HEK293 (cell line): Measurements from ENCODE around the gene PRKAG2.

Experiments used
- CTCF ChIA-PET: fragments of 350-600 bp; formaldehyde crosslinking; extraction: SDS; loops from one replicate; lab custom pipeline; 2021; ENCODE audit warnings: antibody characterized with exemption; lab: Yijun Ruan, JAX
- POLR2A ChIA-PET: fragments of 300-600 bp; formaldehyde crosslinking; extraction: SDS; loops from one replicate; lab custom pipeline; 2020; ENCODE audit warnings: antibody characterized with exemption, inconsistent platforms; lab: Yijun Ruan, JAX
- H3K27ac ChIP-seq: fragments of 200-500 bp; sonication (Bioruptor generic); 2 replicates; pipeline ENCODE4 v1.5.1; 2014; ENCODE audit warnings: low read depth, low read length, control low read depth, inconsistent platforms; ENCODE audit errors: extremely low read depth
- H3K36me3 ChIP-seq, 2 experiments: fragments of 200-500 bp in 1 of 2; sonication (Bioruptor generic) in 1 of 2; 1 replicate in 1 of 2; 2 replicates in 1 of 2; pipeline ENCODE4 v1.5.1; 2014 to 2017; ENCODE audit warnings: inconsistent platforms in 2 of 2, low read length in 2 of 2; ENCODE audit not compliant: control insufficient read depth in 2 of 2, insufficient read depth in 1 of 2
- H3K4me1 ChIP-seq: fragments of 200-500 bp; sonication (Bioruptor generic); 2 replicates; pipeline ENCODE4 v1.5.1; 2014; ENCODE audit warnings: mild to moderate bottlenecking, low read length, inconsistent platforms; ENCODE audit not compliant: control insufficient read depth, insufficient read depth
- H3K4me3 ChIP-seq: 2 replicates; pipeline ENCODE4 v1.5.1; 2011; ENCODE audit warnings: low read depth, mild to moderate bottlenecking, control low read depth, low read length, moderate library complexity
- H3K9me3 ChIP-seq: fragments of 200-500 bp; sonication (Bioruptor generic); 2 replicates; pipeline ENCODE4 v1.5.1; 2014; ENCODE audit warnings: low read depth, low read length, inconsistent platforms; ENCODE audit not compliant: control insufficient read depth, insufficient read depth
- GFI1B ChIP-seq: fragments of 450-650 bp; formaldehyde crosslinking; IDR thresholded peaks from 2 replicates; pipeline ENCODE4 v1.5.1; 2016; ENCODE audit warnings: missing biosample characterization, missing genetic modification characterization
- GLI2 ChIP-seq: fragments of 450-650 bp; formaldehyde crosslinking; IDR thresholded peaks from 2 replicates; pipeline ENCODE4; 2017; ENCODE audit warnings: missing biosample characterization, missing genetic modification characterization, low read depth, borderline replicate concordance
- MYNN ChIP-seq: fragments of 450-650 bp; formaldehyde crosslinking; IDR thresholded peaks from 2 replicates; pipeline ENCODE4 v1.5.1; 2016; ENCODE audit warnings: missing biosample characterization, missing genetic modification characterization, borderline replicate concordance
- MZF1 ChIP-seq: fragments of 450-650 bp; formaldehyde crosslinking; IDR thresholded peaks from 2 replicates; pipeline ENCODE4 v1.5.1; 2017; ENCODE audit warnings: missing biosample characterization, missing genetic modification characterization, borderline replicate concordance
- SCRT1 ChIP-seq: fragments of 450-650 bp; formaldehyde crosslinking; IDR thresholded peaks from 2 replicates; pipeline ENCODE4 v1.5.1; 2016; ENCODE audit warnings: missing biosample characterization, missing genetic modification characterization, borderline replicate concordance
- ZBTB21 ChIP-seq: fragments of 450-650 bp; formaldehyde crosslinking; IDR thresholded peaks from 2 replicates; pipeline ENCODE4 v1.5.1; 2017; ENCODE audit warnings: missing biosample characterization, missing genetic modification characterization
- ZFP69B ChIP-seq: fragments of 450-650 bp; formaldehyde crosslinking; IDR thresholded peaks from 2 replicates; pipeline ENCODE4 v1.5.1; 2016; ENCODE audit warnings: missing biosample characterization, missing genetic modification characterization
- ZNF133 ChIP-seq: fragments of 450-650 bp; formaldehyde crosslinking; IDR thresholded peaks from 2 replicates; pipeline ENCODE4 v1.5.1; 2016; ENCODE audit warnings: missing biosample characterization, missing genetic modification characterization
- ZNF138 ChIP-seq: fragments of 450-650 bp; formaldehyde crosslinking; IDR thresholded peaks from 2 replicates; pipeline ENCODE4 v1.5.1; 2016; ENCODE audit warnings: missing biosample characterization, missing genetic modification characterization, borderline replicate concordance
- ZNF146 ChIP-seq: fragments of 450-650 bp; formaldehyde crosslinking; IDR thresholded peaks from 2 replicates; pipeline ENCODE4 v1.5.1; 2016; ENCODE audit warnings: missing biosample characterization, missing genetic modification characterization
- ZNF341 ChIP-seq: fragments of 450-650 bp; formaldehyde crosslinking; IDR thresholded peaks from 2 replicates; pipeline ENCODE4; 2016; ENCODE audit warnings: low read depth, missing biosample characterization, missing genetic modification characterization
- ZNF433 ChIP-seq: fragments of 450-650 bp; formaldehyde crosslinking; IDR thresholded peaks from 2 replicates; pipeline ENCODE4 v1.5.1; 2016; ENCODE audit warnings: missing biosample characterization, missing genetic modification characterization, low read depth
- ZNF623 ChIP-seq: fragments of 450-650 bp; formaldehyde crosslinking; IDR thresholded peaks from 2 replicates; pipeline ENCODE4 v1.5.1; 2016; ENCODE audit warnings: missing biosample characterization, missing genetic modification characterization
- ZNF629 ChIP-seq: fragments of 450-650 bp; formaldehyde crosslinking; IDR thresholded peaks from 2 replicates; pipeline ENCODE4 v1.5.1; 2017; ENCODE audit warnings: missing biosample characterization, missing genetic modification characterization
- ZNF701 ChIP-seq: fragments of 450-650 bp; formaldehyde crosslinking; IDR thresholded peaks from 2 replicates; pipeline ENCODE4 v1.5.1; 2016; ENCODE audit warnings: missing biosample characterization, missing genetic modification characterization
- ZNF777 ChIP-seq: fragments of 450-650 bp; formaldehyde crosslinking; IDR thresholded peaks from 2 replicates; pipeline ENCODE4 v1.5.1; 2017; ENCODE audit warnings: missing biosample characterization, missing genetic modification characterization, borderline replicate concordance
- ZNF843 ChIP-seq: fragments of 450-650 bp; formaldehyde crosslinking; IDR thresholded peaks from 2 replicates; pipeline ENCODE4 v1.5.1; 2016; ENCODE audit warnings: missing biosample characterization, missing genetic modification characterization
- TF ChIP-seq, protein P1 (sequence below): fragments of 450-650 bp; formaldehyde crosslinking; IDR thresholded peaks from 2 replicates; pipeline ENCODE4 v1.5.1; 2016; ENCODE audit warnings: missing biosample characterization, missing genetic modification characterization
- TF ChIP-seq, protein P2 (sequence below): fragments of 450-650 bp; formaldehyde crosslinking; IDR thresholded peaks from 2 replicates; pipeline ENCODE4 v1.5.1; 2016; ENCODE audit warnings: missing biosample characterization, missing genetic modification characterization
- TF ChIP-seq, protein P3 (sequence below): fragments of 450-650 bp; formaldehyde crosslinking; IDR thresholded peaks from 2 replicates; pipeline ENCODE4 v1.5.1; 2017; ENCODE audit warnings: missing biosample characterization, missing genetic modification characterization
- TF ChIP-seq, protein P4 (sequence below): fragments of 450-650 bp; formaldehyde crosslinking; IDR thresholded peaks from 2 replicates; pipeline ENCODE4 v1.5.1; 2016; ENCODE audit warnings: missing biosample characterization, missing genetic modification characterization
- TF ChIP-seq, protein P5 (sequence below): fragments of 450-650 bp; formaldehyde crosslinking; IDR thresholded peaks from 2 replicates; pipeline ENCODE4 v1.5.1; 2016; ENCODE audit warnings: missing biosample characterization, missing genetic modification characterization
- TF ChIP-seq, protein P6 (sequence below): fragments of 450-650 bp; formaldehyde crosslinking; IDR thresholded peaks from 2 replicates; pipeline ENCODE4 v1.5.1; 2017; ENCODE audit warnings: missing biosample characterization, missing genetic modification characterization
- TF ChIP-seq, protein P7 (sequence below): fragments of 450-650 bp; formaldehyde crosslinking; IDR thresholded peaks from 2 replicates; pipeline ENCODE4 v1.5.1; 2016; ENCODE audit warnings: missing biosample characterization, missing genetic modification characterization

Gene PRKAG2

DNA sequence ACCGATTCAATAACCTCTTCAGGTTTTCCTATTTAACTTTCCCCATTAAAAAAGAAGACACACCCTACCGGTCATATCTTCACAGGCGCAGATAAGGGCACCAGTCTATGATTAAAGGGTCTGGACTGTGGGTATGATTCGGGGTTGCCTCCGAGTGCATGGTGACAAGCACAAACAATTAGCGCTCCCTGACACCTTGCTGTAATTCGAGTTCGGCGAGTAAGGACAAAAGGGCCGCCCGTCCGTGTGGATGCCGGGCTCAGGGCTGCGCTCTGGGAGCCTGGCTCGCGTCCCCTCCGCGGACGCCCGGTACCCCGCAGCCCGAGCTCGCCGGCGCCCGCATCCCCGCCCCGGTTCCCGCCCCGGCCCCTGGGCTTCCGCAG, 245.4 kb downstream of the PRKAG2 start (continued):
- TF ChIP-seq, protein P1, sequence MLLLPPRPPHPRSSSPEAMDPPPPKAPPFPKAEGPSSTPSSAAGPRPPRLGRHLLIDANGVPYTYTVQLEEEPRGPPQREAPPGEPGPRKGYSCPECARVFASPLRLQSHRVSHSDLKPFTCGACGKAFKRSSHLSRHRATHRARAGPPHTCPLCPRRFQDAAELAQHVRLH (tag by site-specific recombination), result no peak
- TF ChIP-seq, protein P2, sequence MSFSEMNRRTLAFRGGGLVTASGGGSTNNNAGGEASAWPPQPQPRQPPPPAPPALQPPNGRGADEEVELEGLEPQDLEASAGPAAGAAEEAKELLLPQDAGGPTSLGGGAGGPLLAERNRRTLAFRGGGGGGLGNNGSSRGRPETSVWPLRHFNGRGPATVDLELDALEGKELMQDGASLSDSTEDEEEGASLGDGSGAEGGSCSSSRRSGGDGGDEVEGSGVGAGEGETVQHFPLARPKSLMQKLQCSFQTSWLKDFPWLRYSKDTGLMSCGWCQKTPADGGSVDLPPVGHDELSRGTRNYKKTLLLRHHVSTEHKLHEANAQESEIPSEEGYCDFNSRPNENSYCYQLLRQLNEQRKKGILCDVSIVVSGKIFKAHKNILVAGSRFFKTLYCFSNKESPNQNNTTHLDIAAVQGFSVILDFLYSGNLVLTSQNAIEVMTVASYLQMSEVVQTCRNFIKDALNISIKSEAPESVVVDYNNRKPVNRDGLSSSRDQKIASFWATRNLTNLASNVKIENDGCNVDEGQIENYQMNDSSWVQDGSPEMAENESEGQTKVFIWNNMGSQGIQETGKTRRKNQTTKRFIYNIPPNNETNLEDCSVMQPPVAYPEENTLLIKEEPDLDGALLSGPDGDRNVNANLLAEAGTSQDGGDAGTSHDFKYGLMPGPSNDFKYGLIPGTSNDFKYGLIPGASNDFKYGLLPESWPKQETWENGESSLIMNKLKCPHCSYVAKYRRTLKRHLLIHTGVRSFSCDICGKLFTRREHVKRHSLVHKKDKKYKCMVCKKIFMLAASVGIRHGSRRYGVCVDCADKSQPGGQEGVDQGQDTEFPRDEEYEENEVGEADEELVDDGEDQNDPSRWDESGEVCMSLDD, result no peak
- TF ChIP-seq, protein P3, sequence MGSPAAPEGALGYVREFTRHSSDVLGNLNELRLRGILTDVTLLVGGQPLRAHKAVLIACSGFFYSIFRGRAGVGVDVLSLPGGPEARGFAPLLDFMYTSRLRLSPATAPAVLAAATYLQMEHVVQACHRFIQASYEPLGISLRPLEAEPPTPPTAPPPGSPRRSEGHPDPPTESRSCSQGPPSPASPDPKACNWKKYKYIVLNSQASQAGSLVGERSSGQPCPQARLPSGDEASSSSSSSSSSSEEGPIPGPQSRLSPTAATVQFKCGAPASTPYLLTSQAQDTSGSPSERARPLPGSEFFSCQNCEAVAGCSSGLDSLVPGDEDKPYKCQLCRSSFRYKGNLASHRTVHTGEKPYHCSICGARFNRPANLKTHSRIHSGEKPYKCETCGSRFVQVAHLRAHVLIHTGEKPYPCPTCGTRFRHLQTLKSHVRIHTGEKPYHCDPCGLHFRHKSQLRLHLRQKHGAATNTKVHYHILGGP (tag by site-specific recombination), result no peak
- TF ChIP-seq GFI1B (tag by site-specific recombination) (no peak), MZF1 (no peak), GLI2 (tag by site-specific recombination) (no peak), ZNF433 (no peak), ZNF623 (no peak)

DNA sequence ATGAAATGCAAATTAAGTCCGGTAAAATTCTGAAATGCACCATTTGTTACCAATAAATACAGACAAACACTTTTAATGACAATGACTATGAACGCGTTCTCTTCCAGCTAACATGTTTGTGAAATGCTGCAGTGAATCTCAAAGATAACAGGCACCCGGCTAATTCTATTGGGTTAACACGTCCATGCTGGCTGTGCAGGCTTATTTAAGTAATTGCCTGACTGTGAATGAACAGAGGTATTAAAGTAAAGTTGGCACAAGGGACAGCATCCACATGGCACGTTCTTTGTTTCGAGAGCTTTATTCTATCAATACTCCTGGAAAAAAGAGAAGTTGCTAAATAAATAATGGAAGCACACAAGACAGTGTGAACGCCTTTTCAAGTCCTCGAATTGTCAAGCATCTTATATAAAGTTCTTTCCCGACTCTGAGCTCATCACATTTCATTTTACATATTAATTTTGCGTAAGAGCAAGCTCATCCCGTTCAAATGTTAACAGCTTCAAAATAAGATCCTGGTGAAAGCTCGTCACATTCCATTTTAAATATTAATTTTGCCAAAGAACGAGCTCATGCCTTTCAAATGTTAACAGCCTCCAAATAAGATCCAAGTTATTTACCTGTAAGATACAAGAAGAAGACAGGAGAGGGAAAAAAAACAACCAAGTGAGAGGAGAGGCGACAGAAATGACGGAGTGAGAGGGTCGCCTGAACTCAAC, 245.9 kb downstream of the PRKAG2 start:
- no peak overlapping the region; the same call in 1 of the 2 replicates for H3K27ac ChIP-seq
- TF ChIP-seq, protein P4, sequence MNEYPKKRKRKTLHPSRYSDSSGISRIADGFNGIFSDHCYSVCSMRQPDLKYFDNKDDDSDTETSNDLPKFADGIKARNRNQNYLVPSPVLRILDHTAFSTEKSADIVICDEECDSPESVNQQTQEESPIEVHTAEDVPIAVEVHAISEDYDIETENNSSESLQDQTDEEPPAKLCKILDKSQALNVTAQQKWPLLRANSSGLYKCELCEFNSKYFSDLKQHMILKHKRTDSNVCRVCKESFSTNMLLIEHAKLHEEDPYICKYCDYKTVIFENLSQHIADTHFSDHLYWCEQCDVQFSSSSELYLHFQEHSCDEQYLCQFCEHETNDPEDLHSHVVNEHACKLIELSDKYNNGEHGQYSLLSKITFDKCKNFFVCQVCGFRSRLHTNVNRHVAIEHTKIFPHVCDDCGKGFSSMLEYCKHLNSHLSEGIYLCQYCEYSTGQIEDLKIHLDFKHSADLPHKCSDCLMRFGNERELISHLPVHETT, result no peak
- TF ChIP-seq ZNF629 (tag by site-specific recombination) (no peak), MYNN (peak; percentile 45; the same call in 1 of the 2 replicates), ZNF146 (tag by site-specific recombination) (no peak), ZFP69B (0 out of 2 replicates have a peak, but pooled peaks have one; percentile 16), ZNF138 (no peak), SCRT1 (tag by site-specific recombination) (no peak), ZBTB21 (no peak), ZNF341 (tag by site-specific recombination) (no peak), GLI2 (tag by site-specific recombination) (no peak), ZNF843 (tag by site-specific recombination) (no peak), ZNF777 (no peak), ZNF133 (tag by site-specific recombination) (no peak), ZNF701 (no peak)
- TF ChIP-seq, protein P5, sequence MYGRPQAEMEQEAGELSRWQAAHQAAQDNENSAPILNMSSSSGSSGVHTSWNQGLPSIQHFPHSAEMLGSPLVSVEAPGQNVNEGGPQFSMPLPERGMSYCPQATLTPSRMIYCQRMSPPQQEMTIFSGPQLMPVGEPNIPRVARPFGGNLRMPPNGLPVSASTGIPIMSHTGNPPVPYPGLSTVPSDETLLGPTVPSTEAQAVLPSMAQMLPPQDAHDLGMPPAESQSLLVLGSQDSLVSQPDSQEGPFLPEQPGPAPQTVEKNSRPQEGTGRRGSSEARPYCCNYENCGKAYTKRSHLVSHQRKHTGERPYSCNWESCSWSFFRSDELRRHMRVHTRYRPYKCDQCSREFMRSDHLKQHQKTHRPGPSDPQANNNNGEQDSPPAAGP (tag by site-specific recombination), result no peak
- TF ChIP-seq, protein P6, sequence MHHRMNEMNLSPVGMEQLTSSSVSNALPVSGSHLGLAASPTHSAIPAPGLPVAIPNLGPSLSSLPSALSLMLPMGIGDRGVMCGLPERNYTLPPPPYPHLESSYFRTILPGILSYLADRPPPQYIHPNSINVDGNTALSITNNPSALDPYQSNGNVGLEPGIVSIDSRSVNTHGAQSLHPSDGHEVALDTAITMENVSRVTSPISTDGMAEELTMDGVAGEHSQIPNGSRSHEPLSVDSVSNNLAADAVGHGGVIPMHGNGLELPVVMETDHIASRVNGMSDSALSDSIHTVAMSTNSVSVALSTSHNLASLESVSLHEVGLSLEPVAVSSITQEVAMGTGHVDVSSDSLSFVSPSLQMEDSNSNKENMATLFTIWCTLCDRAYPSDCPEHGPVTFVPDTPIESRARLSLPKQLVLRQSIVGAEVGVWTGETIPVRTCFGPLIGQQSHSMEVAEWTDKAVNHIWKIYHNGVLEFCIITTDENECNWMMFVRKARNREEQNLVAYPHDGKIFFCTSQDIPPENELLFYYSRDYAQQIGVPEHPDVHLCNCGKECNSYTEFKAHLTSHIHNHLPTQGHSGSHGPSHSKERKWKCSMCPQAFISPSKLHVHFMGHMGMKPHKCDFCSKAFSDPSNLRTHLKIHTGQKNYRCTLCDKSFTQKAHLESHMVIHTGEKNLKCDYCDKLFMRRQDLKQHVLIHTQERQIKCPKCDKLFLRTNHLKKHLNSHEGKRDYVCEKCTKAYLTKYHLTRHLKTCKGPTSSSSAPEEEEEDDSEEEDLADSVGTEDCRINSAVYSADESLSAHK (tag by site-specific recombination), result no peak
- TF ChIP-seq, protein P7, sequence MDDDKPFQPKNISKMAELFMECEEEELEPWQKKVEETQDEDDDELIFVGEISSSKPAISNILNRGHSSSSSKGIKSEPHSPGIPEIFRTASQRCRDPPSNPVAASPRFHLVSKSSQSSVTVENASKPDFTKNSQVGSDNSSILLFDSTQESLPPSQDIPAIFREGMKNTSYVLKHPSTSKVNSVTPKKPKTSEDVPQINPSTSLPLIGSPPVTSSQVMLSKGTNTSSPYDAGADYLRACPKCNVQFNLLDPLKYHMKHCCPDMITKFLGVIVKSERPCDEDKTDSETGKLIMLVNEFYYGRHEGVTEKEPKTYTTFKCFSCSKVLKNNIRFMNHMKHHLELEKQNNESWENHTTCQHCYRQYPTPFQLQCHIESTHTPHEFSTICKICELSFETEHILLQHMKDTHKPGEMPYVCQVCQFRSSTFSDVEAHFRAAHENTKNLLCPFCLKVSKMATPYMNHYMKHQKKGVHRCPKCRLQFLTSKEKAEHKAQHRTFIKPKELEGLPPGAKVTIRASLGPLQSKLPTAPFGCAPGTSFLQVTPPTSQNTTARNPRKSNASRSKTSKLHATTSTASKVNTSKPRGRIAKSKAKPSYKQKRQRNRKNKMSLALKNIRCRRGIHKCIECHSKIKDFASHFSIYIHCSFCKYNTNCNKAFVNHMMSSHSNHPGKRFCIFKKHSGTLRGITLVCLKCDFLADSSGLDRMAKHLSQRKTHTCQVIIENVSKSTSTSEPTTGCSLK (tag by site-specific recombination), result no peak

More for the DNA sequence above, 245.9 kb downstream of the PRKAG2 start:
- Histone ChIP-seq H3K4me3 (peak overlapping the region; percentile 67), H3K9me3 (no peaks in the 10 kb centered on the region), H3K36me3 (no peaks in the 10 kb centered on the region), H3K4me1 (0 out of 2 replicates have a peak, but pooled peaks cover 4% of the 10 kb centered on the region)
- POLR2A ChIA-PET, result interaction anchor here (1.3 to 1.6 kb wide), 2 partner anchors 12 to 106 kb away, joined by 3 to 4 read pairs; no protein-coding TSS in a partner anchor
- CTCF ChIA-PET, result interaction anchor here (0.6 to 2.7 kb wide), 14 partner anchors 10 to 1201 kb away, joined by 3 to 12 read pairs (median 4); no protein-coding TSS in a partner anchor
